ENCODE measurements around the gene AP1S1.
A peak's percentile ranks its signal among the peaks of the same experiment; 100 is the strongest.
"Not testable (repeated sequence)": the region's sequence is repeated elsewhere in the genome, so short reads cannot be mapped to it uniquely, and the experiment has no call there.

AP1S1 gene

DNA sequence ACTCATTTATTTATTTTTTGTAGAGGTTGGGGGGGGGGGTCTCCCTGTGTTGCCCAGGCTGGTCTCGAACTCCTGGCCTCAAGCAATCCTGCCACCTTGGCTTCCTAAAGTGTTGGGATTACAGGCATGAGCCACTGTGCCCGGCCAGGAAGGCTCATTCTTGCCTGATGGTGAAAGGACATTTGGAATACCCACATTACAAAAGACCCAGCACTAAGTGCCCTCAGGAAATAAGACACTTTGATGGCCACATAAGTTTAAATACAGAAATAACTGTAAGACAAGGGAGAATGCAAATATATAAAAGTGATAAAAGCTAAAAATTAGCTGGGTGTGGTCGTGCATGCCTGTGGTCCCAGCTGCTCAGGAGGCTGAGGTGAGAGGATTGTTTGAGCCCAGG is 35.4 kb upstream of the AP1S1 start:
- DNase-seq (ENCODE audit: low read depth): no peak
- TF ChIP-seq, protein P1, sequence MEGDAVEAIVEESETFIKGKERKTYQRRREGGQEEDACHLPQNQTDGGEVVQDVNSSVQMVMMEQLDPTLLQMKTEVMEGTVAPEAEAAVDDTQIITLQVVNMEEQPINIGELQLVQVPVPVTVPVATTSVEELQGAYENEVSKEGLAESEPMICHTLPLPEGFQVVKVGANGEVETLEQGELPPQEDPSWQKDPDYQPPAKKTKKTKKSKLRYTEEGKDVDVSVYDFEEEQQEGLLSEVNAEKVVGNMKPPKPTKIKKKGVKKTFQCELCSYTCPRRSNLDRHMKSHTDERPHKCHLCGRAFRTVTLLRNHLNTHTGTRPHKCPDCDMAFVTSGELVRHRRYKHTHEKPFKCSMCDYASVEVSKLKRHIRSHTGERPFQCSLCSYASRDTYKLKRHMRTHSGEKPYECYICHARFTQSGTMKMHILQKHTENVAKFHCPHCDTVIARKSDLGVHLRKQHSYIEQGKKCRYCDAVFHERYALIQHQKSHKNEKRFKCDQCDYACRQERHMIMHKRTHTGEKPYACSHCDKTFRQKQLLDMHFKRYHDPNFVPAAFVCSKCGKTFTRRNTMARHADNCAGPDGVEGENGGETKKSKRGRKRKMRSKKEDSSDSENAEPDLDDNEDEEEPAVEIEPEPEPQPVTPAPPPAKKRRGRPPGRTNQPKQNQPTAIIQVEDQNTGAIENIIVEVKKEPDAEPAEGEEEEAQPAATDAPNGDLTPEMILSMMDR (IDR thresholded peaks at IDR 0.05; ENCODE audit: control insufficient read depth, insufficient read depth, low read depth, low read length, missing control alignments): no peak
- no peak overlapping the region for H3K4me3 ChIP-seq (ENCODE audit: control insufficient read depth, low read depth, low read length)

DNA sequence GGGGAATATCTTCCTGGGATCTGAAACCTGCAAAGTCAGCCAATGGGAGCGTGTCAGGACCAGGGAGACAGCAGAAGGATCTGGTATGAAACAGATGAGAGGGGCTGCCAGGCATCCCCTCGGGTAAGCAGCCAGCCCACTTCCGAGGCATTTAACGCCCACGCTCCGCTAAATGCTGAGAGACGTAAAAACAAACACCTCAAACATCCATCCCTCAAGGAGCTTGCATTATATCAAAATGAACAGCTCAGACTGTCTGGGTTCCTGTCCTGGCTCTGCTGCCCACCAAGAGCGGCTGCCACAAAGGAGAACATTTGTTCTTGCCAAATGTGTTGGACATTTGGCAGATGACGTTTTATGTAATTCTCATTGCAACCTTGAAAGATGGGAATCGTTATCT is 34.4 kb upstream of the AP1S1 start:
- H3K4me3 ChIP-seq (ENCODE audit: control insufficient read depth, low read depth, low read length): no peak overlapping the region
- DNase-seq (ENCODE audit: low read depth): no peak
- TF ChIP-seq, protein P1 (IDR thresholded peaks at IDR 0.05; ENCODE audit: control insufficient read depth, insufficient read depth, low read depth, low read length, missing control alignments): no peak

DNA sequence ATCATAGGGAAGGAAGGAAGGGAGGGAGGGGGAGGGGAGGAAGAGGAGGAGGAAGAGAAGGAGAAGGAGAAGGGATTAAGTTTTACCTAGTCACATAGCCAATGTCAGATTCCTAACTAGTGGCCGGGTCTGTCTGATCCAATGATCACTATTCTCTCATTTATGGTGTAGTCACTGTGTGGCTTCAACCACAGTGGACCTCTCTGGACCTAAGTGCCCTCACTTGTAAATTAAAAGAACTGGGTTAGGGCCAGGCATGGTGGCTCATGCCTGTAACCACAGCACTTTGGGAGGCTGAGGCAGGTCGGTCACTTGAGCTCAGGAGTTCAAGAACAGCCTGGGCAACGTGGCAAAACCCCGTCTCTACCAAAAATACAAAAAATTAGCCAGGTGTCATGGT is 34.0 kb upstream of the AP1S1 start:
- no peak for DNase-seq (ENCODE audit: low read depth)
- no peak overlapping the region for H3K4me3 ChIP-seq (ENCODE audit: control insufficient read depth, low read depth, low read length)
- TF ChIP-seq, protein P1 (IDR thresholded peaks at IDR 0.05; ENCODE audit: control insufficient read depth, insufficient read depth, low read depth, low read length, missing control alignments): no peak

DNA sequence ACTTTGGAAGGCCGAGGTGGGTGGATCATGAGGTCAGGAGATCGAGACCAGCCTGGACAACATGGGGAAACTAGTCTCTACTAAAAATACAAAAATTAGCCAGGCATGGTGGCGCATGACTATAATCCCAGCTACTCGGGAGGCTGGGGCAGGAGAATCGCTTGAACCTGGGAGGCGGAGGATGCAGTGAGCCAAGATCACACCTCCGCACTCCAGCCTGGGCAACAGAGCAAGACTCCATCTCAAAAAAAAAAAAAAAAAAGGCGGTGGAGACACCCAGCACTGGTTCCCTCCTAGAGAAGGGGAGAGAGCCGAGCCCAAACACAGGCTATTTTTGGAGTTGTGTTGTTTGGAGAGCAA is 32.7 kb upstream of the AP1S1 start:
- DNase-seq (ENCODE audit: low read depth); H3K4me3 ChIP-seq (ENCODE audit: control insufficient read depth, low read depth, low read length): not testable (repeated sequence)

DNA sequence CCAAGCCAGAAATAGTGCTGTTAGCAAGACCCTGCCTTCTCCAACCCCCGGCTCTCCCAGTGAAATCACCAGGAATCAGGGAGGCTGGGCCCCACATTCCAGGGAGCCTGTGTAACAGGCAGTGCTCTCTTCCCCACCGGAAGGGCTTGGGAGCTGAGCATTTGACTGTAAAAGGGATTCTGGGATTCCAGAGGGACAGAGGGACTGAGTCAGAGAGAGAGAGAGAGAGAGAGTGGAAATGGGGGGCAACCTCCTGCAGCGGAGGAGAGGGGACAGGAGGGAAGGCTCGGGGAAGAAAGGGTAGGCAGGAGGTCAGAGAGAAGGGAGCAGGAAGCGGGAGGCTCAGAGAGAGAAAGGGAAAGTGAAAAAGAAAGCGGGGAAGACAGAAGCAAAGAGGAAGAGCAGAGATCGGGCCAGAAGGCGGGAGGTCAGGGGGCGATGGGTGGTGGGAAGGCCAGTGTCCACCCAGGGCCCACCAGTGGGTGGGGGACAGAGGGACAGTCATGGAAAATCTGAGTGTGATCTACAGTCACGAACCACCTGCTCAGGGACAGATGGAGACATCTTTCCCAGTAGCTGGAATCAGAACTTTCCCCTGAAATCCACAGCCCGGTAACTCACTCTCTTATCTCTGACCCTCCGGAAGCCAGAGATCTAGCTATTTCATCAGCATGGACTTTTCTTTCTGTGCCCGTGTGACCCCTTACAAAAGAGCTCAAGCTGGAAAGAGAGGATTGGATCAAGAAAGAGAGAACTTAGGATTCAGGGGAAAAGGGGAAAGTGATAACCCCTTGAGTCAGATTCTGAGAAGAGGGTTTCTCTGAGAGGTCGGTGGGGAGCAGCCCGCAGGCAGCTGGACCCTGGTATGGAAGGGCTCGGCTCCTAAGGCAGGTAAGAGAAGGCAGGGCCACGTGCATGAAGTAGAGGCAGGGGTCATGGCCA is 32.0 kb upstream of the AP1S1 start:
- DNase-seq (ENCODE audit: low read depth): peak; percentile 98
- peak overlapping the region; percentile 38 for H3K4me3 ChIP-seq (ENCODE audit: control insufficient read depth, low read depth, low read length)
- TF ChIP-seq, protein P1 (IDR thresholded peaks at IDR 0.05; ENCODE audit: control insufficient read depth, insufficient read depth, low read depth, low read length, missing control alignments): no peak

DNA sequence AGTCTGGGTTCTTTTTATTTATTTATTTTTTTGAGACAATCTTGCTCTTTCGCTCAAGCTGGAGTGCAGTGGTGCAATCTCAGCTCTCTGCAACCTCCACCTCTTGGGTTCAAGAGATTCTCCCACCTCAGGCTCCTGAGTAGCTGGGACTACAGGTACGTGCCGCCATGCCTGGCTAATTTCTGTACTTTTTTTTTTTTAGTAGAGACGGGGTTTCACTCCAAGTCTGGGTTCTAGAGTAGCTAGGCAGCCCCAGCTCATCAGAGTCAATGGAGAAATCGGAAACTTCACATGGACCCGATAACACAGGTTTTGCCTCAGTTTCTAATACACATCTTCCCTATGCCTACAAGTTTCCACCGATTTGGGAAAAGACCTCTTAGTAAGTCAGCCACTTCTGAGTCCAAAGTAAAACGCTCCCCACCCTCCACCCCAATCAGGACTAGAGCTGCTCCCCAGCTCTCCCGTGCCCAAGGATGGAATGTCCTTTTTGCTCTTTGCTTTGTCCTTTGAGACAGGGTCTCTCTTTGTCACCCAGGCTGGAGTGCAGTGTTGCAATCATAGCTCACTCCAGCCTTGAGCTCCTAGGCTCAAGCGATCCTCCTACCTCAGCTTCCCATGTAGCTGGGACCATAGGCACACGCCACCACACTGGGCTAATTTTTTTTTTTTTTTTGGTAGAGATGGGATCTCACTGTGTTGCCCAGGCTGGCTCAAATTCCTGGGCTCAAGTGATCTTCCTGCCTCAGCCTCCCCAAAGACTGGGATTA is 31.2 kb upstream of the AP1S1 start:
- no peak overlapping the region for H3K4me3 ChIP-seq (ENCODE audit: control insufficient read depth, low read depth, low read length)
- TF ChIP-seq, protein P1 (IDR thresholded peaks at IDR 0.05; ENCODE audit: control insufficient read depth, insufficient read depth, low read depth, low read length, missing control alignments): no peak
- no peak for DNase-seq (ENCODE audit: low read depth)

DNA sequence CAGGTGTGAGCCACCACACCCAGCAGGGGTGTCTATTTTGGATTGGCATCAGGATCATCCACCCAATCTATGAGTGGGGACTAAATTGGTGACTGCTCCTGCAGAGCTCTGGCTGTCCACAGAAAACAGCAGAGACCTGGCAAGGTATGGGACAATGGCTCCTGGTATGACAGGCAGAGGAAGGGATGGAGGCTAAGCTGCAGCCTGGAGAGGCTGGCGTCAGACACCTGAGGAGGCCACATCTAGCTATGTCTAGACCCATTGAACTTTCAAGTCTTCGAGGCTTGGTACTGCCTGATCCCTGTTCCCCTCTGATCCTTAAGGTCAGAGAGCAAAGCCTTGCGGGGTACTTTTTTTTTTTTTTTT is 30.6 kb upstream of the AP1S1 start:
- no peak for DNase-seq (ENCODE audit: low read depth)
- TF ChIP-seq, protein P1 (IDR thresholded peaks at IDR 0.05; ENCODE audit: control insufficient read depth, insufficient read depth, low read depth, low read length, missing control alignments): no peak
- H3K4me3 ChIP-seq (ENCODE audit: control insufficient read depth, low read depth, low read length): no peak overlapping the region
